ENCODE results near the gene XCR1. TPM values are rescaled to one million over a fixed set of nuclear protein-coding genes. Genes with fewer than 3 reads are reported as not detected.
A peak's percentile ranks its signal among the peaks of the same experiment; 100 is the strongest.

XCR1 gene
- total and polyA plus RNA-seq, 2 experiments from 2014 or later: not detected

GRCh38 chr3:46029953-46030543 is 2.8 kb upstream of the XCR1 start:
- Histone ChIP-seq H3K36me3 (ENCODE audit: low read depth) (no peaks in the 10 kb centered on the region), H2AFZ (no peak overlapping the region), H4K20me1 (ENCODE audit: insufficient read depth) (no peaks in the 10 kb centered on the region), H3K4me2 (ENCODE audit: unreplicated experiment) (no peak overlapping the region), H3K9me2 (ENCODE audit: insufficient read depth) (no peaks in the 10 kb centered on the region), H3K27me3 (replicated peaks; ENCODE audit: insufficient read depth) (0 out of 2 replicates have a peak, but pooled peaks cover 13% of the 10 kb centered on the region), H3K9me3 (ENCODE audit: low read depth) (no peaks in the 10 kb centered on the region), H3K4me1 (ENCODE audit: insufficient read depth) (no peaks in the 10 kb centered on the region), H3K27ac (no peak overlapping the region), H3K4me3 (no peak overlapping the region), H3K79me2 (ENCODE audit: insufficient read depth) (no peaks in the 10 kb centered on the region), H3K9ac (no peak overlapping the region), H3F3A (ENCODE audit: insufficient read depth) (no peaks in the 10 kb centered on the region)
- no peak for TF ChIP-seq EZH2phosphoT487 (IDR thresholded peaks at IDR 0.05; ENCODE audit: insufficient read depth, low read depth)
- TF ChIP-seq EZH2 (IDR thresholded peaks at IDR 0.05; ENCODE audit: insufficient read depth, poor library complexity, severe bottlenecking): no peak
- in situ Hi-C loops (cut with MboI): no loop called here
- DNase-seq: no peak
- WGBS, 2 experiments (ENCODE audit: low coverage in 1 of 2, low lambda C conversion rate in 2 of 2, missing lambda C conversion rate in 2 of 2): 85 to 90% methylated on average over 1 of the region's 1 CpG

- Histone ChIP-seq H2AFZ (no peak overlapping the region), H3K4me1 (ENCODE audit: insufficient read depth) (no peaks in the 10 kb centered on the region), H3F3A (ENCODE audit: insufficient read depth) (no peaks in the 10 kb centered on the region), H3K4me2 (ENCODE audit: unreplicated experiment) (no peak overlapping the region), H3K9me2 (ENCODE audit: insufficient read depth) (no peaks in the 10 kb centered on the region), H3K9ac (no peak overlapping the region), H3K4me3 (no peak overlapping the region), H3K79me2 (ENCODE audit: insufficient read depth) (no peaks in the 10 kb centered on the region), H3K9me3 (ENCODE audit: low read depth) (no peaks in the 10 kb centered on the region), H3K27me3 (replicated peaks; ENCODE audit: insufficient read depth) (0 out of 2 replicates have a peak, but pooled peaks cover 7% of the 10 kb centered on the region), H3K27ac (no peak overlapping the region), H3K36me3 (ENCODE audit: low read depth) (no peaks in the 10 kb centered on the region), H4K20me1 (ENCODE audit: insufficient read depth) (no peaks in the 10 kb centered on the region)
- DNase-seq: no peak
- in situ Hi-C loops (cut with MboI): no loop called here
- 37 to 42% methylated on average over 6 of the region's 6 CpGs for WGBS, 2 experiments (ENCODE audit: low coverage in 1 of 2, low lambda C conversion rate in 2 of 2, missing lambda C conversion rate in 2 of 2)
- TF ChIP-seq EZH2phosphoT487 (IDR thresholded peaks at IDR 0.05; ENCODE audit: insufficient read depth, low read depth): no peak
- TF ChIP-seq EZH2 (IDR thresholded peaks at IDR 0.05; ENCODE audit: insufficient read depth, poor library complexity, severe bottlenecking): no peak
Measured at GRCh38 chr3:46027736-46028397, 584 bp upstream of the XCR1 start.

- no peaks in the 10 kb centered on the region for H4K20me1 ChIP-seq (ENCODE audit: insufficient read depth)
- no peaks in the 10 kb centered on the region for H3K9me3 ChIP-seq (ENCODE audit: low read depth)
- WGBS, 2 experiments (ENCODE audit: low coverage in 1 of 2, low lambda C conversion rate in 2 of 2, missing lambda C conversion rate in 2 of 2): 24 to 50% methylated on average over 1 of the region's 1 CpG
- H3K4me3 ChIP-seq: no peak overlapping the region
- H3K27ac ChIP-seq: no peak overlapping the region
- no peak for DNase-seq
- no peaks in the 10 kb centered on the region for H3K36me3 ChIP-seq (ENCODE audit: low read depth)
- no peak overlapping the region for H3K9ac ChIP-seq
- H2AFZ ChIP-seq: no peak overlapping the region
- H3K4me2 ChIP-seq (ENCODE audit: unreplicated experiment): no peak overlapping the region
- H3K9me2 ChIP-seq (ENCODE audit: insufficient read depth): no peaks in the 10 kb centered on the region
- no peaks in the 10 kb centered on the region for H3K4me1 ChIP-seq (ENCODE audit: insufficient read depth)
- H3F3A ChIP-seq (ENCODE audit: insufficient read depth): no peaks in the 10 kb centered on the region
- 0 out of 2 replicates have a peak, but pooled peaks cover 12% of the 10 kb centered on the region for H3K27me3 ChIP-seq (replicated peaks; ENCODE audit: insufficient read depth)
- no peak for TF ChIP-seq EZH2phosphoT487 (IDR thresholded peaks at IDR 0.05; ENCODE audit: insufficient read depth, low read depth)
- TF ChIP-seq EZH2 (IDR thresholded peaks at IDR 0.05; ENCODE audit: insufficient read depth, poor library complexity, severe bottlenecking): no peak
- in situ Hi-C loops (cut with MboI): no loop called here
- H3K79me2 ChIP-seq (ENCODE audit: insufficient read depth): no peaks in the 10 kb centered on the region
Measured at GRCh38 chr3:46025139-46025538, 2.1 kb downstream of the XCR1 start.

- Histone ChIP-seq H3K27ac (no peak overlapping the region), H3K9me3 (ENCODE audit: low read depth) (no peaks in the 10 kb centered on the region), H3K4me1 (ENCODE audit: insufficient read depth) (no peaks in the 10 kb centered on the region), H3K4me2 (ENCODE audit: unreplicated experiment) (no peak overlapping the region), H3F3A (ENCODE audit: insufficient read depth) (no peaks in the 10 kb centered on the region), H3K27me3 (replicated peaks; ENCODE audit: insufficient read depth) (0 out of 2 replicates have a peak, but pooled peaks cover 12% of the 10 kb centered on the region), H3K36me3 (ENCODE audit: low read depth) (no peaks in the 10 kb centered on the region), H3K9me2 (ENCODE audit: insufficient read depth) (no peaks in the 10 kb centered on the region), H3K79me2 (ENCODE audit: insufficient read depth) (no peaks in the 10 kb centered on the region), H4K20me1 (ENCODE audit: insufficient read depth) (no peaks in the 10 kb centered on the region), H2AFZ (no peak overlapping the region), H3K4me3 (no peak overlapping the region), H3K9ac (no peak overlapping the region)
- DNase-seq: peak; percentile 22
- TF ChIP-seq EZH2 (IDR thresholded peaks at IDR 0.05; ENCODE audit: insufficient read depth, poor library complexity, severe bottlenecking) (no peak), EZH2phosphoT487 (IDR thresholded peaks at IDR 0.05; ENCODE audit: insufficient read depth, low read depth) (no peak)
- in situ Hi-C loops (cut with MboI): no loop called here
- 12 to 13% methylated on average over 3 of the region's 3 CpGs for WGBS, 2 experiments (ENCODE audit: low coverage in 1 of 2, low lambda C conversion rate in 2 of 2, missing lambda C conversion rate in 2 of 2)
Measured at GRCh38 chr3:46024131-46024530, 3.2 kb downstream of the XCR1 start.

Data from GM23248 (cell line).